ENCODE data around the gene TSPAN13.

TSPAN13 gene

GRCh38 chr7:16816824-16817223 lies 63.3 kb downstream of the TSPAN13 start:
- no peak for FAIRE-seq

- FAIRE-seq, result no peak
These were observed 64.0 kb downstream of the TSPAN13 start for GRCh38 chr7:16817536-16817935.

DNA sequence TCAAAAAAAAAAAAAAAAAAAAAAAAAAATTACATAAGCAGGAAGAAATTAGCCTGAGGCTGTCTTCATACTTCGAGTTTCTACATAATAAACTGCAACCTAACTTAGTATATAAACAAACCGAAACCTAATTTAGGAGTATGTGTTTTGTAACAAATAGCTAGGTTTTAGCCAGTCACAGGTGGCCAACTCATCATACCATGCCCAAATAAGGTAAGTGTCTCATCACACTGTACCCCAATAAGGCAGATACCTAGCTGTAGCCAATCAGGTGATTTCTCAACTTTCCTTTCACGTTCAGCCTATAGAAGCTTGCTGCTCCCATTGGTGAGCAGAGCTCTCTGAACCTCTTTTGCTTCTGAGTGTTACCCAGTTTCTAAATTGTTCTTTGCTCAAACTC lies 65.2 kb downstream of the TSPAN13 start:
- FAIRE-seq, result no peak

GRCh38 chr7:16822029-16822428 lies 68.5 kb downstream of the TSPAN13 start:
- no peak for FAIRE-seq

GRCh38 chr7:16826060-16826459 lies 72.5 kb downstream of the TSPAN13 start:
- no peak for FAIRE-seq

- no peak for FAIRE-seq
These were observed 79.8 kb downstream of the TSPAN13 start for GRCh38 chr7:16833373-16833772.

All from islet of Langerhans (tissue), 1 donor.